HG03457 (cell line): ENCODE measurements around the gene KIF26B.

Source experiments
- ATAC-seq: cut with Tn5 transposase; IDR thresholded peaks from one replicate; pipeline ENCODE4 v1.9.1; 2021; ENCODE audit warnings: moderate number of reproducible peaks; ENCODE audit not compliant: unreplicated experiment

KIF26B gene

DNA sequence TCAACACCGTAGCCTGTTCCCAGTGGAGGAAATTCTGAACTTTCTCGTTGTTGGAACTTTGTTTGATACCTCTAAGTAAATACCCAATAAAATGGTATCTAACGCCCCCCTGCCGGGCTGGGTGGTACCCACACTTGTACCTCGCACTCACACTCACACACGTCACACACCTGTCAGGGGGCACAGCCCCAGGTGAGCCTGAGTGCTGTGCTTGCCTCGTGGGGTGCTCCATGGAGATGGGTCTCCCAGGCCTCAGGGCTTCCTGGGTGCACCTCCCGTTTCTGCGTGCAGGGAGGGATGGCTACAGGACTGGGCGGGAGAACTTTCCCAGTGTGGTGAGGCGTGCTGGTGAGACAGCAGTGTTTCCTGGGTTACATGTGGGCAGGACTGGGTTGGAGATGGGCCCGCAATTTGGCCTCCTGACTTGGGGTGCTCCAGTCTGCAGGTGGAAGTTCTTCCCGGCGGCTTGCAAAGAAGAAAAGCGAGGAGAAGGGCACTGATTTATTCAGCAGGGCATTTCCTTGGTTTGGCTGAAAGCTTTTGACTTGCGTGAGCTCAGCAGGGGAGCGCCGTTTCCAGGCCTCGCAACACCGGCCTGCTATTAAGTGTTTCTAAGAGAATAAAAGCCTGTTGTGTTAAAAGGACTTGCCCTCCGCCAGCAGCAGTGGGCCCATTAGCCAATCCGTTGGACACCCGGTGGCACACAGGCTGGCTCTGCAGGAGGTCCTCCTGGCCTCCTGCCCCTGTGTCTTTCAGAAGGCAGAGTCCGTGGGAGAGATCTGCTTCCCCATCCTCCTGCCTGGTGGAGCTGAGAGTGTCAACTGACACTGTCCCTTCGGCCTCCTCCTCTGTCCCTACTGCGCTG lies 79.7 kb downstream of the KIF26B start:
- no peak for ATAC-seq

- ATAC-seq, result no peak
Observed at GRCh38 chr1:245235156-245235555, 80.4 kb downstream of the KIF26B start.

DNA sequence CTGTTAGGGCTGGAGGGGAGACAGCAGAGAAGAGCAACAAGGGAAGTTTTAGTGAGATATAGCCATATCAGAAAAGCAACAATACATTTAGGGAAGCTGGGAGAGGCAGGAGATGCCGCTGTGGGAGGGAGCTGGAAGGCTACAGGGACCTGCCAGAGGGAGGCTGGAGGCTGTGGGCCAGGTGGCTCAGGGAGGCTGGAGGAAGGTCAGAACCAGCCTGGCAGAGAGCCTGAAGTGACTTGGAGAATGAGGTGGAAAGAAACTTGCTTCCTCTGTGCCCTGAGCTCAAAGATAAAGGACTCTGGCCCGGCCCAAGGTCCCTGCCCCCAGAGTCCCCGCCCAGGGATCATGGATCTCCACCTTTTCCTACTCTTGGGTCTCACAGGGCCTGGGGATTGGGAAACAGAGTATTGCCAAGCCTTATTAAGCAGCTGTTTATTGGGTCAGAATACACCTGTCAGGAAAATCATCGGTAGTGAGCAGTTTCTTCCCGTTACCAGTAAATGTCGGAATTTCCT lies 85.9 kb downstream of the KIF26B start:
- no peak for ATAC-seq

GRCh38 chr1:245241526-245242130 lies 86.8 kb downstream of the KIF26B start:
- ATAC-seq, result no peak

- no peak for ATAC-seq
Observed at GRCh38 chr1:245242989-245243388, 88.2 kb downstream of the KIF26B start.

- ATAC-seq, result no peak
Observed at GRCh38 chr1:245245021-245245667, 90.4 kb downstream of the KIF26B start.

GRCh38 chr1:245246433-245246832 lies 91.6 kb downstream of the KIF26B start:
- ATAC-seq, result no peak

DNA sequence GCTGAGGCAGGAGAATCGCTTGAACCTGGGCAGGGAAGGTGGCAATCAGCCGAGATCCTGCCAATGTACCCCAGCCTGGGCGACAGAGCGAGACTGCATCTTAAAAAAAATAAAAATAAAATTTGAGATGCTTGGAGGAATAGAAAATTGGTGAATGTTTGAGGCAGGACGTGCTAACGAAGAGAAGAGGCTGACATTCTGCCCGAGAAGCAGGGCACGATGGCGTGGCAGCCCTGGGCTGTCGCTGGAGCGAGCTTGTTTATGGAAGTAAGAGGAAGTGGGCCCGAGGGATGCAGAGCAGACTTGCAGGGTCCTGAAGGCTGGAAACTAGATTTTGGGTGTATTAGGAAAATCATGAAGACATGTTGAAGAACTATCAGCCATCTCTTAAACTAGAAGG lies 92.6 kb downstream of the KIF26B start:
- no peak for ATAC-seq

DNA sequence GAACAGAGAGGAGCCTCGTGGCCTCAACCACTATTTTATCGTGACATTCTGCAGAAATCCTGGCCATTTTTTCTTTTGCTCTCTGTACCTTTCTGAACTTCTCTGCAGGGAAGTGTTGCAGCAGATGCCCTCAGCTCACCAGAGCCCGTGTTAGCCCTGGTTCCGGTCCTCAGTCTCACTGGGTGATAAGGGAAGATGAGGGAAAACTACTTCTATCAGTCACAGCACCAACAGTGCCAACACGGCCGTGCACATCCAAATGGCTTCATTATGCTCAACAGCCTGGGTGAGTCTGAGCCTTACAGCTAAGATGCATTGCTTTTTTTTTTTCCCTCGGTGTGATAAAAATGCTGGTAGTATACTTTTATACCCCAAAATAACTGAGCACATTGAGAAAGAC lies 93.0 kb downstream of the KIF26B start:
- ATAC-seq, result no peak

GRCh38 chr1:245248231-245248731 lies 93.5 kb downstream of the KIF26B start:
- no peak for ATAC-seq

- ATAC-seq, result no peak
Observed at GRCh38 chr1:245255783-245256182, 101.0 kb downstream of the KIF26B start.

GRCh38 chr1:245256528-245256927 lies 101.7 kb downstream of the KIF26B start:
- no peak for ATAC-seq

GRCh38 chr1:245258271-245258920 lies 103.6 kb downstream of the KIF26B start:
- ATAC-seq, result no peak

- ATAC-seq, result no peak
Observed at GRCh38 chr1:245260110-245260882, 105.5 kb downstream of the KIF26B start.

- ATAC-seq, result no peak
Observed at GRCh38 chr1:245260883-245261282, 106.1 kb downstream of the KIF26B start.

- ATAC-seq, result no peak
Observed at GRCh38 chr1:245261786-245262185, 107.0 kb downstream of the KIF26B start.

- ATAC-seq, result no peak
Observed at GRCh38 chr1:245263529-245264095, 108.8 kb downstream of the KIF26B start.

GRCh38 chr1:245264226-245264625 lies 109.4 kb downstream of the KIF26B start:
- no peak for ATAC-seq

DNA sequence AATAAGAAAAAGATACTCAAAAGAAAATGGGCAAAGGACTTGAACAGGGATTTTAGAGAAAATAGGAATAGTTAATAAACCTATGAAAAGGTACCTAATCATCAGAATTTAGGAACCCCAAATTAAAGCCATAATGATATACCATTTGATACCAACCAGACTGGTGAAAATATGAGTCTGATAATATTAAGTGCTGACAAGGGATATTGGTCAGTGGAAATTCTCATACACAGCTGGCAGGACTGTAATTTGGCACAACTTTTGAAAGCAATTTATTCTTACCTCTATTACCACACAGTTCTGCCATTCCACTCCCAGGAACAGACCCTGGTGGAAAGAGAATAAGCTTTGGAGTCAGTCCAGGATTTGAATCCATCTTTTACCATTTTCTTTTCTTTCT lies 111.3 kb downstream of the KIF26B start:
- no peak for ATAC-seq

GRCh38 chr1:245270063-245270462 lies 115.3 kb downstream of the KIF26B start:
- no peak for ATAC-seq
